Hepatocyte (in vitro differentiated cells): Measurements from ENCODE around the gene WNT3A.

Experiments
- EZH2 ChIP-seq: fragments of 200-600 bp; sonication (generic); IDR thresholded peaks from 2 replicates; pipeline ENCODE4 v1.6.1; 2016; ENCODE audit warnings: antibody characterized with exemption, mild to moderate bottlenecking, borderline replicate concordance
- EZH2phosphoT487 ChIP-seq: fragments of 200-600 bp; sonication (generic); IDR thresholded peaks from one replicate; pipeline ENCODE4 v1.6.1; 2018; ENCODE audit warnings: antibody characterized with exemption, mild to moderate bottlenecking, low read depth, moderate library complexity; ENCODE audit not compliant: unreplicated experiment, severe bottlenecking
- TF ChIP-seq, protein P1 (sequence below): fragments of 200-600 bp; sonication (generic); IDR thresholded peaks from 2 replicates; pipeline ENCODE4 v1.5.1; 2016; ENCODE audit warnings: antibody characterized with exemption, mild to moderate bottlenecking; ENCODE audit not compliant: poor library complexity

DNA sequence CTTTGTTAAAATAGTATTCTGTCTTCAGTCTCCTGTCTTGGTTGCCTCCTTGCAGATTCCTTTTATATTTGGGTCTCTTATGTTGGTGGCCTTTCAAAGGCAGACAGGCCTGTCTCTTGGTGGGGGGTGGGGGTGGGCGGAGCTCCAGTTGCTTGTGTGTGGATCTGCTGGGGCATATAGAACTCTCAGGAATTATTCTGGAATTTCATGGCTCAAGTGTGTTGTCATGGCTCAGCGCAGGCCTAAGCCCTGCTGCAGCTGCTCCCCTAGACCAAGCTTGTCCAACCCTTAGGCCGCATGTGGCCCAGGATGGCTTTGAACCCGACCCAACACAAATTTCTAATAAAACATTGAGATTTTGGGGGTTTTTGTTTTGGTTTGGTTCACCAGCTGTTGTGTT is 88.4 kb downstream of the WNT3A start:
- TF ChIP-seq, protein P1, sequence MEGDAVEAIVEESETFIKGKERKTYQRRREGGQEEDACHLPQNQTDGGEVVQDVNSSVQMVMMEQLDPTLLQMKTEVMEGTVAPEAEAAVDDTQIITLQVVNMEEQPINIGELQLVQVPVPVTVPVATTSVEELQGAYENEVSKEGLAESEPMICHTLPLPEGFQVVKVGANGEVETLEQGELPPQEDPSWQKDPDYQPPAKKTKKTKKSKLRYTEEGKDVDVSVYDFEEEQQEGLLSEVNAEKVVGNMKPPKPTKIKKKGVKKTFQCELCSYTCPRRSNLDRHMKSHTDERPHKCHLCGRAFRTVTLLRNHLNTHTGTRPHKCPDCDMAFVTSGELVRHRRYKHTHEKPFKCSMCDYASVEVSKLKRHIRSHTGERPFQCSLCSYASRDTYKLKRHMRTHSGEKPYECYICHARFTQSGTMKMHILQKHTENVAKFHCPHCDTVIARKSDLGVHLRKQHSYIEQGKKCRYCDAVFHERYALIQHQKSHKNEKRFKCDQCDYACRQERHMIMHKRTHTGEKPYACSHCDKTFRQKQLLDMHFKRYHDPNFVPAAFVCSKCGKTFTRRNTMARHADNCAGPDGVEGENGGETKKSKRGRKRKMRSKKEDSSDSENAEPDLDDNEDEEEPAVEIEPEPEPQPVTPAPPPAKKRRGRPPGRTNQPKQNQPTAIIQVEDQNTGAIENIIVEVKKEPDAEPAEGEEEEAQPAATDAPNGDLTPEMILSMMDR: no peak
- no peak for TF ChIP-seq EZH2
- no peak for TF ChIP-seq EZH2phosphoT487
